GM20000 (cell line): ENCODE results near the gene ZNF605.

ENCODE experiments used
- DNase-seq: peaks from one replicate; pipeline ENCODE4 v3.0.0; 2012; ENCODE audit warnings: low spot score
- CTCF ChIP-seq: IDR thresholded peaks from 2 replicates; pipeline ENCODE4 v1.5.1; 2012; ENCODE audit warnings: mild to moderate bottlenecking, control low read depth; ENCODE audit errors: extremely low read depth, missing control alignments

ZNF605 gene

DNA sequence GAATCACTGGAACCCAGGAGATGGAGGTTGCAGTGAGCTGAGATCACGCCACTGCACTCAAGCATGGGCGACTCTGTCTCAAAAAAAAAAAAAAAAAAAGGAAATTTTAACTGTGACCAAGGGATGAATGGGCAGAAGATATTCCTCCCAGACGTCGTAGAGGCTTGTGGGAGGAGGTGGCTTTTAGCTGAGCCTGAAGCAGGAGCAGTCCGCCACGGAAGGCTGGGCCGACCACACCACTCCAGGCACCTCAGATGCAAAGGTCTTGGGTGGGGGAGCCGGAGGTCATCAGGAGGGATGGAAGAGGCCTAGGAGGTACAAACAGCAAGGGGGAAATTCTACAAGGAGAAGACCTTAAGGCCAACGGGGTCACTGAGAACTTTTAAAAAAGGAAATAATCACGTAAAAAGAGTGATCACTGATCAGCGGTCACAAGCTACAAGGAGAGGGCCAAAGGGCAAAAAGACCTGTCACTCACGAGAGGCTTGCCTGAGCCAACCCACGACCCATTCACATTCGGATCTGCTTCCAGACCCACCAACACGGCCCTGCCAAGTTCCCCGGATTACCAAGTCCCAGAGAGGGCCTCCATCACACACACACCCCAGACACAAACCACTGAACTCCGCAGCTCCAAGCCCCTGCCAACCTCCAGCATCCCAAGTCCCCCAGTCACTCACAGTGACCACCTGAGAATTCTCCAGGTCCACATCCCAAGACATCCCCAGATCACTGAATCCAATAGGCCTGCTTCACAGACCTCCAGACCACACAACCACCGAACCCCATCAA is 3.5 kb downstream of the ZNF605 start:
- DNase-seq, result no peak
- no peak for TF ChIP-seq CTCF

DNA sequence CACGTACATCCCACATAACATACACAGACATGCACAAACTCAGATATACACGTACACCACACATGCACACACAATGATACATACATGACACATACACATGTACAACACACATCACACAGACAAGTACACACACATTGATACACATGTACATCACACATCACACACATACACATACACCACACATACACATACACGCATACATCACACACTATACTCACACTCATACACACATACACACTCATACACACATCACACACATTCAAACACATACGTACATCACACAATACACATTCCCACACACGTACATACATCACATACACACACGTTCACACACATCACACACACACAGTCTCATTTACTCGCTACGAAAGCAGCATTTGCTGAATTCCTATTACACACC is 4.5 kb downstream of the ZNF605 start:
- DNase-seq, result no peak
- no peak for TF ChIP-seq CTCF

DNA sequence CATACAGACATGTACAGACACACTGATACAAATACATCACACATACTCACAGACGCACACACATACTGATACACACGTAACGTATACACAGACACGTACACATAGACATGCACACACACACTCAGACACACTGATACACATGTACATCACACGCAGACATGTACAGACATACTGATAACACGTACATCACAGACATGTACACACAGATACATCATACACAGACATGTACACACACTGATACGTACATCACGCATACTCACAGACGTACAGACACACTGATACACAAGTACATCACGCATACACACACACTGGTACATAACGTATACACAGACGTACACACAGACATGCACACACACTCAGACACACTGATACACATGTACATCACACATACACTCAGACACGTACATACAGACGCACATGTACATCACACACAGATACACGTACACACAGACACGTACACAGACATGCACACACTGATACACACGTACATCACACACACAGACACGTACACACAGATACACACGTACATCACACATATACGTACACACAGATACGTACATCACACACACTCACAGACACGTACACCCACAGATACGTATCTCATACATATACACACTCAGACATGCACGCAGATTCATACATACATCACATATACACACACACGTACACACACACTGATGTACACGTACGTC is 5.1 kb downstream of the ZNF605 start:
- no peak for TF ChIP-seq CTCF
- DNase-seq, result no peak

- DNase-seq, result no peak
- no peak for TF ChIP-seq CTCF
Observed at GRCh38 chr12:132949936-132950837, 5.9 kb downstream of the ZNF605 start.

GRCh38 chr12:132948146-132949066 is 7.7 kb downstream of the ZNF605 start:
- DNase-seq, result no peak
- no peak for TF ChIP-seq CTCF

- DNase-seq, result no peak
- no peak for TF ChIP-seq CTCF
Observed at GRCh38 chr12:132946246-132946820, 9.8 kb downstream of the ZNF605 start.
